Measurements from ENCODE around the gene HABP4.

DNA sequence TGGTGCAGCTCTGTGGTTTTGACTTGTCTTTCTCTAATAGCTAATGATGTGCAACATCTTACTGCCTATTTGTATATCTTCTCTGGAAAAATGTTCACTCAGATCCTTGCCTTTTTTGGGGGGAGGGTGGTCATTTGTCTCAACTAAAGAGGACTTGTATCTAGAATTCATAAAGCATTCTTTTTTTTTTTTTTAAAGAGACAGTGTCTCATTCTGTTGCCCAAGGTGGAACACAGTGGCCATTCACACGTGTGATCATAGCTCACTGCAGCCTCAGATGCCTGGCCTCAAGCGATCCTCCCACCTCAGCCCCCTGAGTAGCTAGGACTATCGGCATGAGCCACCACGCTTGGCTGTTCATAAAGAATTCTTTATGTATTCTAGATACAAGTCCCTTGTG lies 33.2 kb downstream of the HABP4 start:
- TF ChIP-seq POLR2A (IDR thresholded peaks at IDR 0.05; ENCODE audit: low read length) (no peak), GATA1 (IDR thresholded peaks at IDR 0.05; ENCODE audit: low read depth, low read length) (no peak)

Measured in erythroblast (primary cell).